GM04503 (cell line): ENCODE data around the gene BLNK.

Experiments used
- DNase-seq: peaks from one replicate; pipeline ENCODE4 v3.0.0-alpha.2; 2012; ENCODE audit warnings: low read depth

Gene BLNK

GRCh38 chr10:96261930-96262329, 9.4 kb downstream of the BLNK start:
- DNase-seq = no peak

- DNase-seq = no peak
Measured at GRCh38 chr10:96261132-96261531, 10.2 kb downstream of the BLNK start.

DNA sequence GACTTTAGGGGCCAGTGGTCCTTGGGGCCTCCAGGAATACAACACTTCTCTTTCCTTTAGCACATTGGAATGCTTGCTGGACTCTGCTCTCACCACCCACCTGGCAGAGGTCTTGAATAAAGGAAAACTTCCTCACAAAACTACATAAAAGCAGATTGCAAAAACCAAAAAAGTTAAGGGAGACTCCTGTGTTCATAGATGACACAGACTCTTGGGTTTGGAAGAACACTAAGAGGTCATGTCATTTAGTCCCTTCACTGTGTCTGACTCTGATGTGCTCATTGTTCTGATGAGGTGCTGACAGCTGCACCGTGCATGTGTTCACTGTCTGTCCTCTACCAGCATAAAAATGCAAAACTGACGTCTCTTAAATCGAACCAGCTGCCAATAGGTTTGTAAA, 11.4 kb downstream of the BLNK start:
- no peak for DNase-seq

- no peak for DNase-seq
Measured at GRCh38 chr10:96259150-96259549, 12.2 kb downstream of the BLNK start.

DNA sequence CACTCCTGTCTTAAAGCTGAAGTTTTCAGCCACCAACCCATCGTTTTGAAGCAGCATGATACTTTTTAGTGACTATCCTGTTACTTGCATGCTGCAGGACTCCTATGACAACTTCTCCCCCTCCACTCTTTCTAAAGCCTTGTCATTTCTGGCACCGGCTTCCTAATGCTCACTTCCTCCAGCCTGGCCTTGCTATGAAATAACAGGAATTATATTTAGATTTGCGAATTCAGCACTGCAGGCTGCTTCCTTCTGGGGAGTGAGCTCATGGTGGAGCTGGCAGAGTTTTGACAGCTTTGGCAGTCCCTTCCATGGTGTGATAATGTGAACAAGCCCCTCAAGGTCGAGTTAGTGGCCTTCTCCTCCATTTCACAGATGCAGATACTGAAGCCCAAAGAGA, 13.4 kb downstream of the BLNK start:
- DNase-seq = no peak

DNA sequence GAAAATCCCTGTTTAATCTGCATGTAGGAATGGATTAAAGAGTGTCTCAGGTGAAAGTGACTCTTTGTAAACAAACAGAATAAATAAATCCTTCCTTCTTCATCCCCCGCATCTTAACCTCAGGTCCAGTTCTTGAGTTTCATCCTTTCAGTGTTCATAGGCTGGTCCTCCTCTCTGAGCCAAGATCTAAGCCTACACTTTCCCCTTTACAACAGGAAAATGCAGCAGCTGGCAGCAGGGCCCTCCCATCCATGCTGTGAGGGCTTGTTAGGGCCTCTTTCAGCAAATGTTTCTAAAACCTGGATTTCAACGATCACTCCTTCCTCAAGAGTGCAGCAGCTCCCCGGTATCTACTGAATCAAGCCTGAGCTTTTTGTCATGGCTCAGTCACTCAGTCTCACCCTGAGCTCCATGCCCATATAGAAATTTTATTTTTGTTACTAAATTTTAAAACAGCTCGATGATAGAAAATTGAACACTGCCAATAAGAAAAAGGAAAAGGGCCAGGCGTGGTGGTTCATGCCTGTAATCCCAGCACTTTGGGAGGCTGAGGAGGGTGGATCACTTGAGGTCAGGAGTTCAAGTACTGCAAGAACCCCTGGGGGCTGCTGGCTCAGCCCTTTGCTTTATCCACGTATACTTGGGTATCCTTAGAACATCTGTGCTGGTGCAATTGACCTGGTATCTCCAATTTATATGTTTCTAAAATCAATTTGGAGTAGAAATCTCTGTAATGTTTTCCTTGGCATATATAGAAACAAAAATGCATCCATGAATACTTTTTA, 15.6 kb downstream of the BLNK start:
- no peak for DNase-seq

DNA sequence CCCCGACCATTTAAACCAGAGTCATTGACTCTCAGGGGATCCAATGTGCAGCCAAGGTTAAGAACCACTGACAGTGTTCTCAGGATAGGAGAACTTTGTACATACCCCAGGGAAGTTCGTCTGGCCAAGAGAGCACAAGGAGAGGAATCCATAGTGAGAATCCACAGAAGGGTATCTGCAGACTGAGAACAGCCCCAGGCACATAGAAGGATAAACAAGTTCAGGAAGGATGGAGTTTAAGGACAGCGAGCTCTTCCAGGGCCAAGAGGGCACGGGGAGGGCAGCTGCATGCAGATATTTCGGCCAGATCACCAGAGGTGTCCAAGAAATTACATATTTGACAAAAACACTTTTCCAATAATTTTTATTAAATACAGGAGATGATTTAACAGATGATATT, 16.4 kb downstream of the BLNK start:
- DNase-seq = no peak

DNA sequence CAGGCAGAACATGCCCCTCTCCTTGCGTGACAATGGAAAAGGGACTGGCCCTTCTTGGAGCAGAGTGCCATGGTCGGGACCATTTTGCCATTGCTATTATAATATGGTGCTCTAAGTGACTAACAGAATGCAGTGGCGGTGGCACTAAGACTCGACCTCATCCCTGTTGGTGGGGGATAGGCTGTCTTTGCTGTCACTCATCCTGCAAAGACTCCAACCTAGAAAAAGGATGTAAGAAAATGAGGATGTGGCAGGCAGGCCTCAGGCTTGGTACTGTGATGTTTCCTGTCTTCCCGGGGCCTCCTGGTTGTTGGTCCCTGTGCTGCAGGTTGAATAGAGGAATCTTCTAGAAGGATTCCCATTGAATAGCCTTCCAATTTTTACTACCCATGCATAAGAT, 18.6 kb downstream of the BLNK start:
- DNase-seq = no peak

GRCh38 chr10:96250349-96250748, 21.0 kb downstream of the BLNK start:
- DNase-seq = no peak

- no peak for DNase-seq
Measured at GRCh38 chr10:96249264-96249663, 22.1 kb downstream of the BLNK start.

DNA sequence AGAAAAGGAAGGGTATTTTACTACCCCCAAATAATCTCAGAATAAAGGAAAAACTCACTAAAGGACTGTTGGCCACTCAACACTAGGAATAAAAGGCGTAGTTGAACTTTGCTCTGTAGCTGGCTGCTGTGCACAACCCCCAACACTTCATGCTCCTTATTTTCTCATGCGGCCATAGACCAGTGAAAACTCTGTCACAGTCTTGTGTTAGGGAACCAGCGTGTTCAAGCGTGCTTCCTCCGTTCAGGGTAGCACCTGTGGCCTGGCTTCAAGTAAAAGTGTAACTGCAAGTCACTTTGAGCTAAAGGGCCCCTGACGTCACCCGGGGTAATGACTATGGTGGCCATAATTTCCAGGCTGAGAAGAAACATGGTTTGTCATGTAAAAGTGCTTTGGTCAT, 27.0 kb downstream of the BLNK start:
- no peak for DNase-seq

DNA sequence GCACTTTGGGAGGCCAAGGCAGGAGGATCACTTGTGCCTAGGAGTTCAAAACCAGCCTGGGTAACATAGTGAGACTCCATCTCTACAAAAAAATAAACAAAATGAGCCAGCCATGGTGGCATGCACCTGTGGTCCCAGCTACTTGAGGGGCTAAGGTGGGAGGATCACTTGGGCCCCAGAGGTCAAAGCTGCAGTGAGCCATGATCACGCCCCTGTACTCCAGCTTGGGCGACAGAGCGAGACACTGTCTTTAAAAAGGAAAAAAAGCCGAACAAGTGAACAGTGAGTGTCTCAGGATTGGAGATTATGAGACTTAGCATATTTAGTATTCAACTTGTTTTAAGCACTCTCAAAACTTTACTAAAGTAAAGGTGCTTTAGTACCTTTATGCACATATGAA, 28.1 kb downstream of the BLNK start:
- no peak for DNase-seq

- DNase-seq = no peak
Measured at GRCh38 chr10:96242822-96243221, 28.5 kb downstream of the BLNK start.

DNA sequence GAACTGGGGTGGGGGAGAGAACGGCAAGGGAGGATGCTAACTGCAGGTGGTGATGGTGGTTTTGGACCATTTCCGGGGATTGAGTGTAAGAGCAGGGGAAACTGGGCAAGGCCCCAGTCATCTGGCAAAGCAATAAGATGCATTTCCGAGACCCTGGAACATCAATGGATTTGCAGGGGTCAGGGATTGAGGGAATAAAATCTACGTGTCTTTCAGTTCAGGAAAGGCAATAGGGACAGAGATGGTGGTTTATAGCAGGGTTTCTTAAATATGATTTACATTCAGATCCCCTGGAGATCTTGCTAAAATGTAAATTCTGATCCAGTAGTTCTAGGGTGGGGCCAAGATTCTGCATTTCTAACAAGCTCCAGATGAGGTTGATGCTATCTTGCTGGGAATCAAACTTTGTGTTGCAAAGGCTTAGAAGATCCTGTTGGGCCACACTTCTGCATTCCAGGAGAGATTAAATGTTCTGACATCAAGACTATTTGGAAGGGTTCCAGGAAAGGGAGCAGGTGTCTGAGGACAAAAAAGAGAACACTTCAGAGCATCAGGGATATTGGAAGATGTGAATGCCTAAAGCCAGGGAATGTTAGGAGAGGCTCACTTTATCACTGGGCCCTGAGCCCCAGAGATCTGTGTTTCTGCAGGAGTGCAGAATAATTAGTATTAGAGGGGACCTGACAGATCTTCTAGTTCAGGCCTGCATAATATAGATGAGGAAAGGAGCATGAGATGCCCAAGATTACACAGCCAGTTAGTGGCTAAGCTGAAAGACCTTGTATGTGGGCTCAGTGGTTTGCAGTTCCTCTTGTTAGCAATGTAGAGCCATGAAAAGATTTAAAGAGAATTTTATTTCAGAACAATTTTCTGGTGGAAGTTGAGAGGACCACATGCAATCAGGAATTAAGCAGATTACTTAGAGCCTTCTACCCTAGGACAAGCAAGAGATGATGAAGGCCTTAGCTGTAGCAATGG, 32.4 kb downstream of the BLNK start:
- no peak for DNase-seq

GRCh38 chr10:96236876-96237275, 34.5 kb downstream of the BLNK start:
- no peak for DNase-seq

DNA sequence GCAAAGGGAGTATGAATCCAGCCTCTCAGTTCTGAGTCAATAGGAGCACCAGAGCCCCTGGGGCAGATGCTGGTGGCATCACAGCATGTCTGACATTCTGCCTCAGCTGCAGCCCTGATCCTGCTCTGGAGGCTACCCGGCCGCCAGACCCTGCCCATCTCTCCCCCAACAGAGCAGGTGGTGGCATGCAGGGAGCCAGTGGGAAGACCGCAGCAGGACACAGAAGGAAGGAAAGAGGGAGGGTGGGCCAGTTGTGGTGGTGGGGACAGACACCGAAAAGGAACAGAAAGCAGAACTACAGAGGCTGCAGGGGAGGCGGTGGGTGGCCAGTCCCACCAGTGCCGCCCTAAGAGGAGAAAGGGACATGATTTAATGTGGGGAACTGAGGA, 35.3 kb downstream of the BLNK start:
- no peak for DNase-seq

- no peak for DNase-seq
Measured at GRCh38 chr10:96235326-96236089, 35.9 kb downstream of the BLNK start.

- DNase-seq = no peak
Measured at GRCh38 chr10:96233959-96234358, 37.4 kb downstream of the BLNK start.

GRCh38 chr10:96230527-96230926, 40.8 kb downstream of the BLNK start:
- DNase-seq = no peak

DNA sequence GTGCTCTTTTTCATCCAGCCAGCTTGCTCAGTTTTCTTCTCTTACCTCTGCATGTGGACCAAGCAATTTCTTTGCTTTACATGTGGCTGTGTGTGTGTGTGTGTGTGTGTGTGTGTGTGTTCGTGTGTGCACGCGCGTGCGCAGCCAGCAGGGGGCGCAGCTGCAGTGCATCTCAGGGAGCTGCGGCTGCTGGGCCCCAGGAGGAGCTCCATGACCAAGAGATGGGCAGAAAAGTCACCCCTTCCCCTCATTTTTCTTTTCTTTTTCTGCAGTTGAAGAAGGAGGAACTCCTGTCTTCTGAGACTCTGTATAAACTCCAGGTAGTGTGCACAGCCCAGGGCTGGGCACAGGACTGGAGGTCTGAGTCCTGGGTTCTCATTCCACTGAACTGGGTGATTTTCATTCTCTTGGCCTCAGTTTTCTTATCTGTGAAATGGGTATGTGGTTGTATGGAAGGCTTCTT, 41.8 kb downstream of the BLNK start:
- DNase-seq = peak; percentile 4

DNA sequence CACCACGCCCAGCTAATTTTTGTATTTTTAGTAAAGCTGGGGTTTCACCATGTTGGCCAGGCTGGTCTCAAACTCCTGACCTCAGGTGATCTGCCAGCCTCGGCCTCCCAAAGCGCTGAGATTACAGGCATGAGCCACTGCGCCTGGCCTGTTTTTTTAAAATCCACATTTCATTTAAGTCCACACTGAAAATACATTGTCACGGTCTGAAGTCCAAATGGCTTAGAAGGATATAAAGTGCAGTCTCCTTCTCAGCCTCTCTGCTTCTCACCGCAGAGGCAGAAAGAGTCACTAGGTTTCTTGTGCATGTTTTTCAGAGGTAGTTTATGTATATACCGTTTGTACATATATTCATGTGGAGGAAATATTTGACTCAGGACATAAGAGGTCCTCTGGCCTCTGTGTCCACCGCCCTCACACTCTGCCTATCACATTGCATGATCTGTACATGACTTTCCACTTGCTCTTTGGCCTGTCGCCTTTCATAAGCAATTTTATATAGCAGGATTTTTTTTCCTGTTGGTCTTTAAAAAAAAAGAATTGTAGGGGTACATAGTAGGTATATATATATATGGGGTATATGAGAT, 42.9 kb downstream of the BLNK start:
- no peak for DNase-seq

GRCh38 chr10:96227206-96227605, 44.2 kb downstream of the BLNK start:
- DNase-seq = no peak
